ENCODE data around the gene TMEM151B. TPM values are rescaled to one million over a fixed set of nuclear protein-coding genes. Genes with fewer than 3 reads are reported as not detected.

TMEM151B gene
- total and polyA plus RNA-seq, 2 of the 13 experiments (the other 11 are each of a cell fraction or from before 2014, with no cell fraction given), result not detected

- H3K9ac ChIP-seq (ENCODE audit: insufficient read depth, low read depth, low read length), result no peak overlapping the region
- DNase-seq (ENCODE audit: low spot score) (no peak), ATAC-seq (no peak), FAIRE-seq (no peak)
- peak overlapping the region; percentile 90; the same call in 1 of the 2 replicates for H3K4me2 ChIP-seq (ENCODE audit: low read depth, low read length)
- no peaks in the 10 kb centered on the region for H4K20me1 ChIP-seq (ENCODE audit: insufficient read depth, low read length)
- intact Hi-C loops (cut with micrococcal nuclease; ENCODE audit: unreplicated experiment), result loop anchor here (5.0 kb wide), 1 partner anchor 127 kb away; no protein-coding TSS in a partner anchor
- TF ChIP-seq ZBTB39 (CRISPR knock-in tag; IDR thresholded peaks at IDR 0.05), result no peak
- no peak for TF ChIP-seq RXRB (CRISPR knock-in tag; IDR thresholded peaks at IDR 0.05; ENCODE audit: borderline replicate concordance)
- TF ChIP-seq ZBTB10 (CRISPR knock-in tag; IDR thresholded peaks at IDR 0.05; ENCODE audit: borderline replicate concordance), result no peak
- TF ChIP-seq, protein P1, sequence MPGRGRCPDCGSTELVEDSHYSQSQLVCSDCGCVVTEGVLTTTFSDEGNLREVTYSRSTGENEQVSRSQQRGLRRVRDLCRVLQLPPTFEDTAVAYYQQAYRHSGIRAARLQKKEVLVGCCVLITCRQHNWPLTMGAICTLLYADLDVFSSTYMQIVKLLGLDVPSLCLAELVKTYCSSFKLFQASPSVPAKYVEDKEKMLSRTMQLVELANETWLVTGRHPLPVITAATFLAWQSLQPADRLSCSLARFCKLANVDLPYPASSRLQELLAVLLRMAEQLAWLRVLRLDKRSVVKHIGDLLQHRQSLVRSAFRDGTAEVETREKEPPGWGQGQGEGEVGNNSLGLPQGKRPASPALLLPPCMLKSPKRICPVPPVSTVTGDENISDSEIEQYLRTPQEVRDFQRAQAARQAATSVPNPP (CRISPR knock-in tag; IDR thresholded peaks at IDR 0.05), result 0 out of 2 replicates have a peak, but pooled peaks have one; percentile 23
- no peak for TF ChIP-seq ZNF549 (CRISPR knock-in tag; IDR thresholded peaks at IDR 0.05)
- H3K27ac ChIP-seq (ENCODE audit: extremely low read length, insufficient read depth, low read length), result no peak overlapping the region
- ChIA-PET POLR2A (no interaction called here), CTCF (ENCODE audit: low intra/inter-chr PET ratio, low total read pairs) (interaction anchor here (0.9 to 5.3 kb wide), 3 partner anchors 17 to 143 kb away, joined by 4 to 36 read pairs (median 12); no protein-coding TSS in a partner anchor)
- no peaks in the 10 kb centered on the region for H3K9me3 ChIP-seq (ENCODE audit: low read length)
- no peaks in the 10 kb centered on the region for H3K79me2 ChIP-seq (ENCODE audit: insufficient read depth, low read length)
- H3K36me3 ChIP-seq (replicated peaks in 1 of 2; ENCODE audit: control insufficient read depth in 1 of 2, insufficient read depth in 2 of 2, low read length in 2 of 2), result no peaks in the 10 kb centered on the region; a peak in 1 of 5 replicates
- 60% methylated on average over 7 of the region's 7 CpGs for WGBS (ENCODE audit: low lambda C conversion rate)
- H3K4me1 ChIP-seq (ENCODE audit: insufficient read depth, low read length), result peaks cover 73% of the 10 kb centered on the region
- in situ Hi-C loops (cut with HindIII; ENCODE audit: extremely low pct_ligation_motif_present, low pct_unique_long_range_greater_than_20kb), result loop anchor here (5.0 kb wide), 1 partner anchor 137 kb away; no protein-coding TSS in a partner anchor
- no TSS peak for BruUV-seq (replicated peaks)
- no peak overlapping the region for H3K4me3 ChIP-seq (replicated peaks in 1 of 3; ENCODE audit: insufficient read depth in 1 of 3, low read depth in 2 of 3, low read length in 3 of 3)
- H2AFZ ChIP-seq (ENCODE audit: low read length), result no peak overlapping the region
- H3K27me3 ChIP-seq (ENCODE audit: control insufficient read depth in 1 of 2, insufficient read depth in 2 of 2, low read length in 2 of 2), result no peaks in the 10 kb centered on the region
These were observed 31.4 kb upstream of the TMEM151B start for GRCh38 chr6:44238687-44239350.

Measured in HepG2 (cell line).